WTC11 (cell line): ENCODE results near the gene AKTIP. TPM values are rescaled to one million over a fixed set of nuclear protein-coding genes. Genes with fewer than 3 reads are reported as not detected.
"Not testable (repeated sequence)": the region's sequence is repeated elsewhere in the genome, so short reads cannot be mapped to it uniquely, and the experiment has no call there.

Experiments used
- ATAC-seq: fragments of 200-7000 bp; cut with Tn5 transposase; 2 replicates; pipeline ENCODE4 v1.10.0; 2021; ENCODE audit warnings: mild to moderate bottlenecking, moderate library complexity
- CTCF ChIA-PET: fragments of 300-600 bp; sonication (Branson Sonifier 250); formaldehyde crosslinking; loops from one replicate; lab custom pipeline; 2021; ENCODE audit warnings: antibody characterized with exemption; lab: Charles Lee
- POLR2A ChIA-PET: fragments of 350-600 bp; sonication (Branson Sonifier 250); formaldehyde crosslinking; loops from one replicate; lab custom pipeline; 2021; ENCODE audit warnings: antibody characterized with exemption; lab: Charles Lee
- DNase-seq: peaks from one replicate; pipeline ENCODE4 v3.0.0; 2021; ENCODE audit warnings: low spot score
- H3K27ac Mint-ChIP-seq: 2 replicates; pipeline ENCODE4 v1.8.0; 2021; ENCODE audit warnings: mixed read lengths
- H3K27me3 Mint-ChIP-seq: 2 replicates; pipeline ENCODE4 v1.8.0; 2021; ENCODE audit warnings: low read depth, mild to moderate bottlenecking, moderate library complexity, mixed read lengths
- H3K36me3 Mint-ChIP-seq: 2 replicates; pipeline ENCODE4 v1.8.0; 2021; ENCODE audit warnings: mixed read lengths
- H3K4me1 Mint-ChIP-seq: 2 replicates; pipeline ENCODE4 v1.8.0; 2022; ENCODE audit warnings: mixed read lengths
- H3K4me3 Mint-ChIP-seq: 2 replicates; pipeline ENCODE4 v1.8.0; 2021; ENCODE audit warnings: mild to moderate bottlenecking, moderate library complexity, mixed read lengths
- H3K9me3 Mint-ChIP-seq: 2 replicates; pipeline ENCODE4 v1.8.0; 2021; ENCODE audit warnings: mixed read lengths
- ATF6 ChIP-seq: sonication (generic); formaldehyde crosslinking; IDR thresholded peaks from 2 replicates; pipeline ENCODE4 v1.8.1; 2023; ENCODE audit warnings: mild to moderate bottlenecking, missing genetic modification reagents
- CREM ChIP-seq: sonication (generic); formaldehyde crosslinking; IDR thresholded peaks from 2 replicates; pipeline ENCODE4 v1.8.1; 2022; ENCODE audit warnings: mild to moderate bottlenecking, missing genetic modification reagents, moderate library complexity
- E2F4 ChIP-seq: sonication (generic); formaldehyde crosslinking; IDR thresholded peaks from 2 replicates; pipeline ENCODE4 v1.8.1; 2022; ENCODE audit warnings: low read depth, mild to moderate bottlenecking, moderate library complexity, missing genetic modification reagents, borderline replicate concordance
- ELF4 ChIP-seq: sonication (generic); formaldehyde crosslinking; IDR thresholded peaks from 2 replicates; pipeline ENCODE4 v1.8.1; 2022; ENCODE audit warnings: low read depth, mild to moderate bottlenecking, moderate library complexity, missing genetic modification reagents
- FOXP4 ChIP-seq: sonication (generic); formaldehyde crosslinking; IDR thresholded peaks from 2 replicates; pipeline ENCODE4 v1.8.0; 2022; ENCODE audit warnings: mild to moderate bottlenecking, missing genetic modification reagents
- GABPB1 ChIP-seq: sonication (generic); formaldehyde crosslinking; IDR thresholded peaks from 2 replicates; pipeline ENCODE4 v1.8.1; 2023; ENCODE audit warnings: mild to moderate bottlenecking, missing genetic modification reagents
- JAZF1 ChIP-seq: fragments of 250-450 bp; sonication (Bioruptor Pico); IDR thresholded peaks from 2 replicates; pipeline ENCODE4 v1.9.0; 2021; ENCODE audit warnings: moderate library complexity, mild to moderate bottlenecking, inconsistent platforms
- SMAD3 ChIP-seq: sonication (generic); formaldehyde crosslinking; IDR thresholded peaks from 2 replicates; pipeline ENCODE4 v1.8.0; 2022; ENCODE audit warnings: missing genetic modification reagents, mild to moderate bottlenecking, borderline replicate concordance
- ZMAT4 ChIP-seq: fragments of 250-450 bp; sonication (Bioruptor Pico); IDR thresholded peaks from 2 replicates; pipeline ENCODE4 v1.9.0; 2021; ENCODE audit warnings: mild to moderate bottlenecking
- ZNF121 ChIP-seq: sonication (generic); formaldehyde crosslinking; IDR thresholded peaks from 2 replicates; pipeline ENCODE4 v1.8.0; 2023; ENCODE audit warnings: missing genetic modification reagents
- total RNA-seq: library from RNA; stranded (reverse); gene quantifications from 3 replicates; pipeline ENCODE4 v1.2.3, GENCODE V29; 2021
- TF ChIP-seq, protein P1 (sequence below): fragments of 250-450 bp; sonication (Bioruptor Pico); IDR thresholded peaks from 2 replicates; pipeline ENCODE4 v1.9.0; 2021; ENCODE audit warnings: moderate library complexity, mild to moderate bottlenecking, inconsistent platforms, borderline replicate concordance

The AKTIP gene
- total RNA-seq, 1 experiment from 2014 or later, result 19.9 TPM

GRCh38 chr16:53515811-53516210 is 12.8 kb upstream of the AKTIP start:
- ChIA-PET POLR2A (no interaction called here), CTCF (no interaction called here)
- peaks cover 30% of the 10 kb centered on the region for H3K9me3 Mint-ChIP-seq
- H3K4me3 Mint-ChIP-seq, result no peak overlapping the region
- peaks cover 8% of the 10 kb centered on the region for H3K36me3 Mint-ChIP-seq
- H3K27me3 Mint-ChIP-seq, result no peaks in the 10 kb centered on the region
- H3K4me1 Mint-ChIP-seq, result 0 out of 2 replicates have a peak, but pooled peaks cover 3% of the 10 kb centered on the region
- ATAC-seq, result no peak
- H3K27ac Mint-ChIP-seq, result no peak overlapping the region
- TF ChIP-seq FOXP4 (CRISPR knock-in tag) (no peak), E2F4 (CRISPR knock-in tag) (no peak), ZNF121 (CRISPR knock-in tag) (no peak), ZMAT4 (CRISPR knock-in tag) (no peak), ATF6 (CRISPR knock-in tag) (no peak), JAZF1 (CRISPR knock-in tag) (no peak)
- TF ChIP-seq, protein P1, sequence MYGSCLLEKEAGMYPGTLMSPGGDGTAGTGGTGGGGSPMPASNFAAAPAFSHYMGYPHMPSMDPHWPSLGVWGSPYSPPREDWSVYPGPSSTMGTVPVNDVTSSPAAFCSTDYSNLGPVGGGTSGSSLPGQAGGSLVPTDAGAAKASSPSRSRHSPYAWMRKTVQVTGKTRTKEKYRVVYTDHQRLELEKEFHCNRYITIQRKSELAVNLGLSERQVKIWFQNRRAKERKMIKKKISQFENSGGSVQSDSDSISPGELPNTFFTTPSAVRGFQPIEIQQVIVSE (CRISPR knock-in tag), result no peak
- DNase-seq, result no peak

DNA sequence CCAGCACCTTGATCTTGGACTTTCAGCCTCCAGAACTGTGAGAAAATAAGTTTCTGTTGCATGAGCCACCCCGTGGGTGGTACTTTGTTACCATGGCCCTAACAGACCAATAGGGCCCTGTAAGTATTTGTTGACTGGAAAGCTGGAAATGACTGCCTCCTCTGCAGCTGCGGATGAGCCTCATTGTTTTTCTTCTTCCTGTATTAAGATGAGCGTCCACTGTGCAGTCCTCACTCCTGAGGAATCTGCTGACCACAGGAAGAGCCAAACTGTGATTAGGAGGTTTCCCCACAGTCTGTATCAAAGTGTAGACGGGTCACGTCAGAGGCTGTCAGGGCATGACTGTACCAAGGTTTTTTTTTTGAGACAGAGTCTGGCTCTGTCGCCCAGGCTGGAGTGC is 12.2 kb upstream of the AKTIP start:
- DNase-seq (no peak), ATAC-seq (no peak)
- ChIA-PET POLR2A (no interaction called here), CTCF (no interaction called here)
- H3K4me3 Mint-ChIP-seq, result no peak overlapping the region
- peaks cover 30% of the 10 kb centered on the region for H3K9me3 Mint-ChIP-seq
- TF ChIP-seq ELF4 (CRISPR knock-in tag), result no peak
- TF ChIP-seq ZNF121 (CRISPR knock-in tag), result no peak
- H3K4me1 Mint-ChIP-seq, result peaks cover 4% of the 10 kb centered on the region; the same call in 1 of the 2 replicates
- H3K27me3 Mint-ChIP-seq, result no peaks in the 10 kb centered on the region
- no peak overlapping the region for H3K27ac Mint-ChIP-seq
- peaks cover 8% of the 10 kb centered on the region for H3K36me3 Mint-ChIP-seq

GRCh38 chr16:53512795-53513194 is 9.8 kb upstream of the AKTIP start:
- ATAC-seq, H3K36me3 Mint-ChIP-seq, H3K27me3 Mint-ChIP-seq, POLR2A ChIA-PET, DNase-seq, CTCF ChIA-PET, H3K4me3 Mint-ChIP-seq, H3K4me1 Mint-ChIP-seq, H3K27ac Mint-ChIP-seq: not testable (repeated sequence)
- H3K9me3 Mint-ChIP-seq, result peaks cover 26% of the 10 kb centered on the region

DNA sequence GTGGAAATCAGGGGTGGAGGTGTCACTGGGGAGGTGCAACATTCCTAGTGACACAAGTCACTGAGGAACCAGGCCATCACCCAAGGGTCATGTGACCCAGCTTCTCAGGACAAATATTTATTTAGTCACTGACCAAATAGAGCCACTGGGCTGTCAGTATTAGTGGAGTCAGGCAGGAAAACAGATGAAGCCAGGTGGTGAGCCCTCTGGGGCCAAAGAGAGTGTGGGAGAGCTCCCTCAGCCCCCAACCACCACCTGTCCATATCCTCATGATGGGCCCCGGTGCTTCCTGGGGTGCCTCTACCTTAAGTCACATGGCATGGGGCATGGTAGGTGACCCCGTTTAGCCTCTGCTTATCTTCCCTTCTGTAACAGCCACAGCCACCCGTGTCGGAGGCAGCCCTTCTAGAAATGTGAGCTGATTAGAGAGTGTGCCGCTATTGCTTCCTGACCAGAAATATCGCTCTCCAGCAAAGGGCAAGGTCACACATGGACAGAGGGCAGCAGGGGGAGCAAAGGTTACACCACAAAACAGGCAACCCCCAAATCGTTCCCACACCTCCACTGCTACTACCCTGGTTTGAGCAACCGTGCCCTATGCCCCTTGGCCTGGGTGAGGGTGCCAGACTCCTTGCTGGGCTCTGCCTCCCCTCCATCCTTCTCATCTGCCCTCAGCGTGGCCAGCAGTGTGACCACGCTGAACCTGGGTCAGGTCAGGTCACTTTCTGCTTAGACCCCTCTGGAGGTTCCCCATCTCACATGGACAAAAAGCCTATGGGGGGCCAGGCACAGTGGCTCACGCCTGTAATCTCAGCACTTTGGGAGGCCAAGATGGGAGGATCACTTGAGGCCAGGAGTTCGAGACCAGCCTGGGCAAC is 8.6 kb upstream of the AKTIP start:
- DNase-seq, result no peak
- CTCF ChIA-PET, result interaction anchor here (1.6 kb wide), 1 partner anchor 17 kb away, joined by 11 read pairs; no protein-coding TSS in a partner anchor
- no peak overlapping the region for H3K27ac Mint-ChIP-seq
- TF ChIP-seq CREM (CRISPR knock-in tag) (no peak), FOXP4 (CRISPR knock-in tag) (no peak), GABPB1 (CRISPR knock-in tag) (peak; percentile 11), SMAD3 (CRISPR knock-in tag) (no peak)
- TF ChIP-seq, all 79 proteins: peak for 1
- H3K4me1 Mint-ChIP-seq, result peaks cover 9% of the 10 kb centered on the region
- POLR2A ChIA-PET, result no interaction called here
- H3K27me3 Mint-ChIP-seq, result no peaks in the 10 kb centered on the region
- H3K4me3 Mint-ChIP-seq, result no peak overlapping the region
- ATAC-seq, result no peak
- H3K36me3 Mint-ChIP-seq, result peaks cover 8% of the 10 kb centered on the region
- H3K9me3 Mint-ChIP-seq, result peaks cover 26% of the 10 kb centered on the region
